ENCODE data around the gene NEDD8.

DNA sequence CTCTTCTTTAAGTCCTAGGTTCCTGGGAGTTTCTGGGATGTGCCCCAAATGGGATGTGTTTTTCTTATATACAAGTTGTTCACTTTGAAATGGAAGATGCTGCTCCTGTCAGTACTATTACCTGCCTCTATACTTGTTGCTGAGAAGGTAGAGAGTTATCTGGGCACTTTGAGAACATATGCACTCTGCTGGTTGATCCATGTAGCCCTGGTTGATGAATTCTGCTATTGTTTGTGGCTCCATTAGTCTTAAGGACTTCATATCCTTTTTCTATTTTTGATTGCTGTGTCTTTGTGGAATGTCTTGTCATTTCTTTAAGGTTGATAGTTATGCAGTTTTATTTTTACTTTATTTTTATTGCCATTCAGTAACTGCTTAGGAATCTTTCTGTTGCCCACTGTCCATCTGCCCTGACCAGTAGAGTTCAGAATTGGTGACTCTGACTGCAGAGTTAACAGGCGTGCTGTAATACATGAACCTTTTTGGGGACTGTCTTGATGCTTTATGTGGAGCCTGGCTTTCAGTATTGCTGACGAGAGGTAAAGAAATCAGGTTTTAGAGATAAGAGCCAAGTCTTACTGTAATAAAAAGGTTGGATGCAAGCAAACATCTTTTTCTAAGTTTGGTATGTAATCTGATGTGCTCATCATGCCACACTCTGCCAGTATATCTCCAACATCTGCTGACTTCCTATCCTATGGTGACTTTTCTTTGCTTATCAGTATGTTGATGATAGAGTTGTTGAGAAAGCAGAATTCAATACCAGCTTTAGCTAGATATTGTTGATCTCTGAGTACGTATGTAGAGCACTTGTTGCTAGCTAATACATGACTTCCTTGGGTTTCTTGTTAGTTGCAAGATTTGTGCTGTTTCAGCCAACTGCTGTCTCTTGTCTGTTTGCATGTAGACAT lies 2.2 kb upstream of the NEDD8 start:
- TF ChIP-seq, protein P1, sequence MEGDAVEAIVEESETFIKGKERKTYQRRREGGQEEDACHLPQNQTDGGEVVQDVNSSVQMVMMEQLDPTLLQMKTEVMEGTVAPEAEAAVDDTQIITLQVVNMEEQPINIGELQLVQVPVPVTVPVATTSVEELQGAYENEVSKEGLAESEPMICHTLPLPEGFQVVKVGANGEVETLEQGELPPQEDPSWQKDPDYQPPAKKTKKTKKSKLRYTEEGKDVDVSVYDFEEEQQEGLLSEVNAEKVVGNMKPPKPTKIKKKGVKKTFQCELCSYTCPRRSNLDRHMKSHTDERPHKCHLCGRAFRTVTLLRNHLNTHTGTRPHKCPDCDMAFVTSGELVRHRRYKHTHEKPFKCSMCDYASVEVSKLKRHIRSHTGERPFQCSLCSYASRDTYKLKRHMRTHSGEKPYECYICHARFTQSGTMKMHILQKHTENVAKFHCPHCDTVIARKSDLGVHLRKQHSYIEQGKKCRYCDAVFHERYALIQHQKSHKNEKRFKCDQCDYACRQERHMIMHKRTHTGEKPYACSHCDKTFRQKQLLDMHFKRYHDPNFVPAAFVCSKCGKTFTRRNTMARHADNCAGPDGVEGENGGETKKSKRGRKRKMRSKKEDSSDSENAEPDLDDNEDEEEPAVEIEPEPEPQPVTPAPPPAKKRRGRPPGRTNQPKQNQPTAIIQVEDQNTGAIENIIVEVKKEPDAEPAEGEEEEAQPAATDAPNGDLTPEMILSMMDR (IDR thresholded peaks at IDR 0.05) = no peak
- no peak for TF ChIP-seq EZH2 (IDR thresholded peaks at IDR 0.05; ENCODE audit: borderline replicate concordance, insufficient read depth, low read depth, low read length, poor library complexity, severe bottlenecking)
